ENCODE data around the gene ZC3H15.
A peak's percentile ranks its signal among the peaks of the same experiment; 100 is the strongest.

ZC3H15 gene

DNA sequence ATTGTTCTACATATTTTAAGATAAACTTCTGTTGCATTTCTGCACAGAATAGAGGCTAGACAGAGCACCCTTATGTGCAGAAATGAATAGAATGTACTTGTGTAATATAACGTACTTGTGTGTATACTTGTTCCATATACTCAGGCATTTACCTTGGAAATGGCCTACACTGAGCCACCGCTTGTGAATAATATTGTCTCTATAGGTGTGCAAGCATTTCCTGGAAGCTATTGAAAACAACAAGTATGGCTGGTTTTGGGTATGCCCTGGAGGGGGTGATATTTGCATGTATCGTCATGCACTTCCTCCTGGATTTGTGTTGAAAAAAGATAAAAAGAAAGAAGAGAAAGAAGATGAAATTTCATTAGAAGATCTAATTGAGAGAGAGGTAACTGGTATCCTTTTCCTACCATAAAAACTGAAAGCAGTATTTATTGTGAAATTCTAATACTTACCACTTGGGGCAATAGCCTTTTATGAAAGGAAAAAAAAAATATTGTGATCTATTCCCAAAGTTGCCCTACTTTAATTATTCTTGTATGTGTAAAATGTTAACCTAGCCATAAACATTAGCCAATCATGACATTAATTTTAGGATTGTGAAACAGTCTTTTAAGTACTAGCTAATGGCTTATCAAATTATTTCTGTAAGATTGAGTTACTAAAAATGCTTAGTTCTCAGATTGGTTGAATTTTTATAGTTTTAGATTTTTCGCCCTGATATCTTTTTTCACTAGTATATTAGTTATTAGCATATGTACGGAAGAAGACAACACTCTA lies 18.0 kb downstream of the ZC3H15 start:
- TF ChIP-seq, protein P1, sequence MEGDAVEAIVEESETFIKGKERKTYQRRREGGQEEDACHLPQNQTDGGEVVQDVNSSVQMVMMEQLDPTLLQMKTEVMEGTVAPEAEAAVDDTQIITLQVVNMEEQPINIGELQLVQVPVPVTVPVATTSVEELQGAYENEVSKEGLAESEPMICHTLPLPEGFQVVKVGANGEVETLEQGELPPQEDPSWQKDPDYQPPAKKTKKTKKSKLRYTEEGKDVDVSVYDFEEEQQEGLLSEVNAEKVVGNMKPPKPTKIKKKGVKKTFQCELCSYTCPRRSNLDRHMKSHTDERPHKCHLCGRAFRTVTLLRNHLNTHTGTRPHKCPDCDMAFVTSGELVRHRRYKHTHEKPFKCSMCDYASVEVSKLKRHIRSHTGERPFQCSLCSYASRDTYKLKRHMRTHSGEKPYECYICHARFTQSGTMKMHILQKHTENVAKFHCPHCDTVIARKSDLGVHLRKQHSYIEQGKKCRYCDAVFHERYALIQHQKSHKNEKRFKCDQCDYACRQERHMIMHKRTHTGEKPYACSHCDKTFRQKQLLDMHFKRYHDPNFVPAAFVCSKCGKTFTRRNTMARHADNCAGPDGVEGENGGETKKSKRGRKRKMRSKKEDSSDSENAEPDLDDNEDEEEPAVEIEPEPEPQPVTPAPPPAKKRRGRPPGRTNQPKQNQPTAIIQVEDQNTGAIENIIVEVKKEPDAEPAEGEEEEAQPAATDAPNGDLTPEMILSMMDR (IDR thresholded peaks at IDR 0.05; ENCODE audit: low read depth, low read length), result peak; percentile 21; the same call in 1 of the 2 replicates
- Histone ChIP-seq H3K27me3 (no peaks in the 10 kb centered on the region), H3K9me3 (no peaks in the 10 kb centered on the region), H3K4me3 (ENCODE audit: low read depth, low read length) (no peak overlapping the region), H3K36me3 (peaks cover 44% of the 10 kb centered on the region), H3K4me1 (no peaks in the 10 kb centered on the region)
- no peak for DNase-seq

DNA sequence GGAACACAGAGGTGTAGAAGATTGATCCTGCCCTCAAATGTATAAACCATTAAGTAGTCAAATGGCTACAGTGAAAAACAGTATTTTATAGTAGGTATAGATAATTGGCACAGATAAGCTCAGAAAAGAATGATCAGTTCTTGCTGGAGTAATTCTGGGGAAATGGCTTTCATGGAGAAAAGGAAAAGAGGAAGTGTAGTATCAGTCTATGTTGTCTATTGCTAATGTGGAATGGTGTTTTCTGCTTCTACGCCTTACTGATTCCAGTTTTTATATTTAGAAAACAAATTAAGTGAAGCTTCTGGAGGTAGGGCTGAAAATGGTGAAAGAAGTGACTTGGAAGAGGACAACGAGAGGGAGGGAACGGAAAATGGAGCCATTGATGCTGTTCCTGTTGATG lies 22.2 kb downstream of the ZC3H15 start:
- H3K9me3 ChIP-seq, result no peaks in the 10 kb centered on the region
- no peaks in the 10 kb centered on the region for H3K4me1 ChIP-seq
- DNase-seq, result no peak
- H3K27me3 ChIP-seq, result no peaks in the 10 kb centered on the region
- TF ChIP-seq, protein P1 (IDR thresholded peaks at IDR 0.05; ENCODE audit: low read depth, low read length), result no peak
- no peak overlapping the region for H3K4me3 ChIP-seq (ENCODE audit: low read depth, low read length)
- peaks cover 50% of the 10 kb centered on the region for H3K36me3 ChIP-seq

DNA sequence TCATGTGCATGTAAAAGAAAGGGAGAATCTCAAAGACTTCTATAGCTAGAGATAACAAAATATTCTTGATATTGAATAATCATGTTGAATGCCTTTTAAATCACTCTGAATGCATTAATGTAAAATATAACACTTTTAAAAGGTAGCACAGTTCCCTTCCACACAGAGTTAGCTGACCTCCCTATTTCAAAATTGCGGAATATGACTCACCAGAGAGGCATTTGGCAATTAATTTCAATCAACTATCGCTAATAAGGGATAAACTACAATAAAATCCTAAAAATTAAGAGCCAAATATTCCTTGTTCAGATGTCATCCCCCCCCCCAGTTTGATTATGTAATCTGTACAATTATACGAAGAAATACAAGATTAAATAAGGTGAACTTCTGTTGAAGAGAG lies 29.3 kb downstream of the ZC3H15 start:
- H3K27me3 ChIP-seq, result no peaks in the 10 kb centered on the region
- H3K4me3 ChIP-seq (ENCODE audit: low read depth, low read length), result no peak overlapping the region
- peaks cover 6% of the 10 kb centered on the region; the same call in 1 of the 2 replicates for H3K36me3 ChIP-seq
- DNase-seq, result no peak
- no peaks in the 10 kb centered on the region for H3K4me1 ChIP-seq
- TF ChIP-seq, protein P1 (IDR thresholded peaks at IDR 0.05; ENCODE audit: low read depth, low read length), result no peak
- H3K9me3 ChIP-seq, result no peaks in the 10 kb centered on the region

DNA sequence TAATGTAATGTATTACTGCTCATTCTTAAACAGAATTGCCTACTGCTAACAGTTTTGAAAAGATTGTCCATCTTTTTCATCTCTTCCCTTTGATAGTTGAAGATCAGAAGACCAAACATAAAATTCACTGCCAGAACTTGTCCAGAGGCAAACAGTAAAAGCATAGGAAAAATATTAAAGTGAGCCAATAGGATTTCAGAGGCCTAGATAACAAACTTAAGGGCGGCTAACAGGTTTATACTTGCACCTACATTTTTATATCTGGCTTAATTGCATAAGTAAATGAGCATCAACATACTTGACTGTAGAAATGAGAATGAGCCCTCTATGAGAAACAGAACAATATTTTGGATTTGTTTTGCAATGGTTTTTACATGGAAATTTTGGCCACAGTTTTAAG lies 30.3 kb downstream of the ZC3H15 start:
- H3K27me3 ChIP-seq, result no peaks in the 10 kb centered on the region
- no peak for DNase-seq
- H3K36me3 ChIP-seq, result peaks cover 7% of the 10 kb centered on the region
- H3K9me3 ChIP-seq, result no peaks in the 10 kb centered on the region
- no peaks in the 10 kb centered on the region for H3K4me1 ChIP-seq
- H3K4me3 ChIP-seq (ENCODE audit: low read depth, low read length), result no peak overlapping the region
- TF ChIP-seq, protein P1 (IDR thresholded peaks at IDR 0.05; ENCODE audit: low read depth, low read length), result no peak

DNA sequence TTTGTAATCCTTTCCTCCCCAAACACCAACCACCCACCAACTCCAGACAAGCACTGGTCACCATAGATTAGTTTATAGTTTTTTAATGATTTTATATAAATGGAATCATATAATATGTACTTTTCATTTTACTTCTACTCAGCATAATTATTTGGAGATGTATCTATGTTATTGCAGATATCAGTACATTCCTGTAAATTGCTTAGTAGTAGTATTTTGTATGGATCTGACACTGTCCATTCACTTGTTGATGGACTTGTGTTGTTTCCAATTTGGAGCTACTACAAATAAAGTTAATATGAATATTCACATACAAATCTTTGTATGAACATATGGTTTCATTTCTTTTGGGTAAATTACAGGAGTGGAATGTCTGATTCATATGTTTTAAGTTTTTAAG lies 31.0 kb downstream of the ZC3H15 start:
- Histone ChIP-seq H3K36me3 (peaks cover 6% of the 10 kb centered on the region), H3K27me3 (no peaks in the 10 kb centered on the region), H3K4me1 (no peaks in the 10 kb centered on the region), H3K9me3 (no peaks in the 10 kb centered on the region), H3K4me3 (ENCODE audit: low read depth, low read length) (no peak overlapping the region)
- no peak for DNase-seq
- TF ChIP-seq, protein P1 (IDR thresholded peaks at IDR 0.05; ENCODE audit: low read depth, low read length), result no peak

DNA sequence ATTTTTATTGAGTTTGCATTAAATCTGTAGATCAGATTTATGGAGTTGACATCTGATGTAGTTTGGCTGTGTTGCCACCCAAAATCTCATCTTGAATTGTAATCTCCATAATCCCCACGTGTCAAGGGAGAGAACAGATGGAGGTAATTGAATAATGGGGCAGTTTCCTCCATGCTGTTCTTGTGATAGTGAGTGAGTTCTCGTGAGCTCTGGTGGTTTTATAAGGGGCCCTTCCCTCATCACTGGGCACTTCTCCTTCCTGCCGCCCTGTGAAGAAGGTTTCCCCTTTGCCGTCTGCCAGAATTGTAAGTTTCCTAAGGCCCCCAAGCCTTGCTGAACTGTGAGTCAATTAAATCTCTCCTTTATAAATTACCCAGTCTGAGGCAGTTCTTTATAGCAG lies 32.2 kb downstream of the ZC3H15 start:
- Histone ChIP-seq H3K36me3 (peaks cover 6% of the 10 kb centered on the region), H3K4me1 (no peaks in the 10 kb centered on the region), H3K27me3 (no peaks in the 10 kb centered on the region), H3K4me3 (ENCODE audit: low read depth, low read length) (no peak overlapping the region), H3K9me3 (no peaks in the 10 kb centered on the region)
- TF ChIP-seq, protein P1 (IDR thresholded peaks at IDR 0.05; ENCODE audit: low read depth, low read length), result no peak
- no peak for DNase-seq

Data from BE2C (cell line).